Posterior vena cava (tissue), 2 donors: ENCODE measurements around the gene ZNF749. TPM values are rescaled to one million over a fixed set of nuclear protein-coding genes. Genes with fewer than 3 reads are reported as not detected.
"Not testable (repeated sequence)": the region's sequence is repeated elsewhere in the genome, so short reads cannot be mapped to it uniquely, and the experiment has no call there.

Experiments
- DNase-seq: peaks from one replicate; pipeline ENCODE4 v3.0.0-alpha.2; 2020; ENCODE audit warnings: low spot score
- intact Hi-C, 2 donors: fragments of 100-400 bp; cut with DNase I; formaldehyde crosslinking; loops; one replicate each; pipeline versions ENCODE4 v1.14.1 to v1.14.2; 2022 to 2023
- total RNA-seq, 2 donors: library from RNA; stranded (reverse); fragmentation: NEBNext Ultra II Directional; extraction: Animal tissue kit (Norgen Biotek cat#: 25700); gene quantifications; one replicate each; pipeline ENCODE4 v1.2.1, GENCODE V29; 2021
- donor health status: DM: yes; HTN: yes; CAD: no.
- donor health status: DM: yes; HTN: yes; CAD: no.

ZNF749 gene
- total RNA-seq, 2 donors from 2014 or later, result 7.1 to 10.2 TPM

- intact Hi-C loops, result no loop called here
- no peak for DNase-seq
Measured at GRCh38 chr19:57452307-57452706, 17.2 kb downstream of the ZNF749 start.

DNA sequence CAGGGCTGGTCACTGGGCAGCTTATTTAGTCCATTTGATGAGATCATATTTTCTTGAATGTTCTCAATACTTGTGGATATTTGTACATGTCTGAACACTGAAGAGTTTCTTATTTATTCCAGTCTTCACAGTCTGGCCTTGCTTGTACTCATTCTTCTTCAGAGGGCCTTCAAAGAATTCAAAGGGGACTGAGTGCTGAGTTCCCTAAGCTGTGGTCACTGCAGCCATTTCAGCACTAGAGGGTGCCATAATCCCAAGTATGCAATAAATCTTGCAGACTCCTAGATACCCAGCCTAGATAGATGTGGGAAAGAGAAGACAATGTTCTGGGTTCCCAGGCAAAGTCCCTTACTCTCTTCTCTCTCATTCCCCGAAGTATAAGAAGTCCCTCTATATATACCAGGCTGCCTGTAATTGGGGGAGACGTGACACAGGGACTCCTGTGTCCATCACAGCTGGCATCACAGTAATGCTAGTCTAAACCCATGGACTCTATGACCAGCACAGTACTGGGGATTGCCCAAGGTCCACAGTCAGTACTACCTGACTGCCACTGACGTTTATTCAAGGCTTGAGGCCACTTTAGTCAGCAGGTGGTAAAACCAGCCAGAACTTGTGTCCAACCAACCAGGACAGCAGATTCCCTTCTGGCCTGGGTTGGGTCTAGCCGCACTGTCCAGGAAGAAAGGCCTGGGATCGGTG, 30.7 kb downstream of the ZNF749 start:
- intact Hi-C loops, result no loop called here
- no peak for DNase-seq

DNA sequence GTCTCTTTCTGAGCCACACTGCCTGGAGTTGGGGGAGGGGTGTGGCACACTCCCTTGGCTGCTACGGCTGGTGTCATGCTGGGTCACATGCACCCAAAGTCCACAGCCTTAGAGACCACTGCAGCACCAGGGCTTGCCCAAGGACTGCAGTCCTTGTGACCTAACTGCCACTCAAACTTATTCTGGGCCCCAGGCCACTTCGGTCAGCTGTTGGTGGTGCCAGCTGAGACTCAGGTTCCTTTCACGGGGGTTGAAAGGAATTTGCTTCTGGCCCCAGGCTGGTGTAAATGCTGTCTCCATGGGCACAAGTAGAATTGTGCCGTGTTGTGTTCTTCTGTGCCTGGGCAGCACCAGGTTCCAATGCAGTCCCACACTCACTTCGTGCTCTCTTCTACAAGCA, 31.4 kb downstream of the ZNF749 start:
- no peak for DNase-seq
- intact Hi-C loops, result no loop called here

GRCh38 chr19:57473646-57474045, 38.5 kb downstream of the ZNF749 start:
- intact Hi-C loops, result no loop called here
- no peak for DNase-seq

DNA sequence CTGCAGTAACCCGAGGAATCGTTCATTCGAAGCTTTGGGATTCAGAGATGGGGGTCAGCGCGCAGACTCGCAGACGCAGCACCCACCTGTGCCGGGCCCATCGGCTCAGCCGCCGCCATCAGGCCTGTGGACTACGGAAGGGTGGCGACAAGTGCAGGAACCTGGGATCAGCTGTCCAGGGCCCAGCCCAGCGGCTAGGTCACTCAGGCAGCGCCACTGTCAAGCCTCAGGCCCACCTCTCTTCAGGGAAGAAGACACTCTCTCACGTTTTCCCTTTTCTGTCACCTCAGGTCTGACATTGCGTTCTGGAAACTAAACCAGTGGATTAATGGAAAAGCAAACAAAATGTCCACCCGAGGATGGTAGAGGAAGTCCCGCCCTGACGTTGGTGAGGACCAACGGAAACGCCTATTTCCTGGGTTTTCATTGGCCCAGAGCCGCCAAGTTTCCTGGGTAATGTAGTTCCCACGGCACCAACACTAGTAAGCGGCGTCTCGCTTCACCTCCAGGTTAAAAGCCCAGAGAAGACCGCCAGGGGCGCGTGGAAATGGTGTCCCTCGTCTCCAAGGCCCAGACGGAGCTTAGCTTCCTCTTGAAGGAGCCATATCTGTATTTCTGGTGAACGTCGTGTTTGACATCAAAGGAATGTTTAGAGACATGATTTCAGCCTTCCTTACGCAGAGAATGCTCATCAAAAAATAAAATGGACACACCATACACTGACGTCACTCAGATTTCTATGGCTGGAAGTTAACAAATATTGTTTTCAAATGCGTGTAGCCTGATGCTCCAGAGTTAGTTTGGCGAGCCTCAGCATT, 42.3 kb downstream of the ZNF749 start, which contains the start of gene ZNF772:
Gene ZNF772, minus strand, starts transcription at position 376 of the 818 bp plus-strand sequence. Its CDS starts 257 bp downstream, at position 119.
- intact Hi-C loops, result no loop called here
- DNase-seq, result peak; percentile 95

GRCh38 chr19:57487477-57488298, 52.6 kb downstream of the ZNF749 start, which contains the start of gene ZNF419:
TSS of gene ZNF419 (plus strand) at chr19:57487750. CDS start at chr19:57487951, 201 bp downstream.
- intact Hi-C loops, result not testable (repeated sequence)

GRCh38 chr19:57488299-57488644, 53.1 kb downstream of the ZNF749 start:
- DNase-seq, intact Hi-C loops: not testable (repeated sequence)

More at GRCh38 chr19:57487477-57488298, 52.6 kb downstream of the ZNF749 start, which contains the start of gene ZNF419:
- peak; percentile 97 for DNase-seq

Other genes with a start within 250 kb of the ZNF749 start
- 10 to 100 TPM; 35.1 to 37.8 TPM for gene ZNF264, start 243.8 kb upstream of the ZNF749 start, total RNA-seq
- gene AURKC, start 204.3 kb upstream of the ZNF749 start, total RNA-seq, result 1 to 10 TPM; 1.6 to 2.0 TPM
- 10 to 100 TPM; 12.9 to 15.5 TPM for gene ZNF805, start 194.7 kb upstream of the ZNF749 start, total RNA-seq
- gene ZNF460, start 154.8 kb upstream of the ZNF749 start, total RNA-seq, result 10 to 100 TPM; 46.6 to 49.7 TPM
- 1 to 10 TPM; 5.0 to 6.8 TPM for gene ZNF543, start 114.9 kb upstream of the ZNF749 start, total RNA-seq
- 1 to 10 TPM; 8.3 to 9.4 TPM for gene ZNF304, start 84.1 kb upstream of the ZNF749 start, total RNA-seq
- gene TRAPPC2B, start 71.8 kb upstream of the ZNF749 start, total RNA-seq, result 1 to 10 TPM; 7.5 to 9.2 TPM
- gene ZNF547, start 71.8 kb upstream of the ZNF749 start, total RNA-seq, result 1 to 10 TPM; 2.4 to 3.5 TPM
- gene ZNF548, start 45.5 kb upstream of the ZNF749 start, total RNA-seq, result 10 to 100 TPM; 16.4 to 18.7 TPM
- gene ZNF17, start 24.2 kb upstream of the ZNF749 start, total RNA-seq, result 10 to 100 TPM; 10.9 to 11.4 TPM
- 1 to 10 TPM in 1 of 2 donors, under 1 TPM in 1; 0.88 to 1.2 TPM for gene VN1R1, start 21.8 kb downstream of the ZNF749 start, total RNA-seq
- gene ZNF772, start 42.2 kb downstream of the ZNF749 start, total RNA-seq, result 1 to 10 TPM; 6.3 to 8.1 TPM
- gene ZNF419, start 52.4 kb downstream of the ZNF749 start, total RNA-seq, result 1 to 10 TPM; 8.2 to 8.3 TPM
- gene ZNF773, start 64.6 kb downstream of the ZNF749 start, total RNA-seq, result 1 to 10 TPM; 5.7 to 7.2 TPM
- gene ZNF549, start 92.0 kb downstream of the ZNF749 start, total RNA-seq, result 1 to 10 TPM; 4.3 to 6.1 TPM
- gene ZNF550, start 124.5 kb downstream of the ZNF749 start, total RNA-seq, result 1 to 10 TPM; 3.7 to 4.5 TPM
- gene ZNF416, start 143.6 kb downstream of the ZNF749 start, total RNA-seq, result 1 to 10 TPM; 3.9 to 5.3 TPM
- 1 to 10 TPM; 4.5 to 5.0 TPM for gene ZIK1, start 148.8 kb downstream of the ZNF749 start, total RNA-seq
- gene ZNF530, start 164.6 kb downstream of the ZNF749 start, total RNA-seq, result 1 to 10 TPM; 1.6 to 2.4 TPM
- gene ZNF134, start 178.9 kb downstream of the ZNF749 start, total RNA-seq, result 10 to 100 TPM; 14.9 to 18.0 TPM
- 1 to 10 TPM; 6.9 to 8.0 TPM for gene ZNF211, start 197.8 kb downstream of the ZNF749 start, total RNA-seq
- under 1 TPM in 1 of 2 donors, not detected in 1; 0.10 TPM for gene ZSCAN4, start 233.6 kb downstream of the ZNF749 start, total RNA-seq
- 1 to 10 TPM; 4.8 to 7.7 TPM for gene ZNF551, start 246.7 kb downstream of the ZNF749 start, total RNA-seq